ENCODE measurements around the gene AXL. TPM values are rescaled to one million over a fixed set of nuclear protein-coding genes. Genes with fewer than 3 reads are reported as not detected.

The AXL gene
- total RNA-seq, 2 donors from 2014 or later, result 138 to 157 TPM

DNA sequence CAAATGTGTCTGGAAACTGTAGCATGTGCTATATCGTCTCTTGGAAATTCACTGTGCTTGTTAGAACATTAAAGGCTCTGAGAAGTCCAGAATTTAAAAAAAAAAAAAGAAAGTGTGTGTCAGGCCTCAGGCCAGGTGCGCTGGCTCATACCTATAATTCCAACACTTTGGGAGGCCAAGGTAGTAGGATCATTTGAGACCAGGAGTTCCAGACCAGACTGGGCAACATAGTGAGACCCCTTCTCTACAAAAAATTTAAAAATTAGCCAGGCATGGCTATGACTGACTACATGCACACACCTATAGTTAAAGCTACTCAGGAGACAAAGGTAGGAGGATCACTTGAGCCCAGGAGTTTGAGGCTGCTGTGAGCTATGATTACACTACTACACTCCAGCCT lies 50.0 kb downstream of the AXL start:
- ATAC-seq (ENCODE audit: insufficient number of reproducible peaks, low FRiP score, low read depth) (no peak), DNase-seq (ENCODE audit: low spot score) (no peak)
- Histone ChIP-seq H3K9me3 (no peaks in the 10 kb centered on the region), H3K36me3 (peaks cover 57% of the 10 kb centered on the region), H3K4me3 (no peak overlapping the region), H3K27ac (no peak overlapping the region), H3K27me3 (replicated peaks; ENCODE audit: insufficient read depth) (no peaks in the 10 kb centered on the region), H3K4me1 (ENCODE audit: control insufficient read depth in 1 of 2, low read depth in 2 of 2) (peaks cover 18 to 24% of the 10 kb centered on the region in 2 donors)
- TF ChIP-seq, protein P1, sequence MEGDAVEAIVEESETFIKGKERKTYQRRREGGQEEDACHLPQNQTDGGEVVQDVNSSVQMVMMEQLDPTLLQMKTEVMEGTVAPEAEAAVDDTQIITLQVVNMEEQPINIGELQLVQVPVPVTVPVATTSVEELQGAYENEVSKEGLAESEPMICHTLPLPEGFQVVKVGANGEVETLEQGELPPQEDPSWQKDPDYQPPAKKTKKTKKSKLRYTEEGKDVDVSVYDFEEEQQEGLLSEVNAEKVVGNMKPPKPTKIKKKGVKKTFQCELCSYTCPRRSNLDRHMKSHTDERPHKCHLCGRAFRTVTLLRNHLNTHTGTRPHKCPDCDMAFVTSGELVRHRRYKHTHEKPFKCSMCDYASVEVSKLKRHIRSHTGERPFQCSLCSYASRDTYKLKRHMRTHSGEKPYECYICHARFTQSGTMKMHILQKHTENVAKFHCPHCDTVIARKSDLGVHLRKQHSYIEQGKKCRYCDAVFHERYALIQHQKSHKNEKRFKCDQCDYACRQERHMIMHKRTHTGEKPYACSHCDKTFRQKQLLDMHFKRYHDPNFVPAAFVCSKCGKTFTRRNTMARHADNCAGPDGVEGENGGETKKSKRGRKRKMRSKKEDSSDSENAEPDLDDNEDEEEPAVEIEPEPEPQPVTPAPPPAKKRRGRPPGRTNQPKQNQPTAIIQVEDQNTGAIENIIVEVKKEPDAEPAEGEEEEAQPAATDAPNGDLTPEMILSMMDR (IDR thresholded peaks at IDR 0.05), result no peak

DNA sequence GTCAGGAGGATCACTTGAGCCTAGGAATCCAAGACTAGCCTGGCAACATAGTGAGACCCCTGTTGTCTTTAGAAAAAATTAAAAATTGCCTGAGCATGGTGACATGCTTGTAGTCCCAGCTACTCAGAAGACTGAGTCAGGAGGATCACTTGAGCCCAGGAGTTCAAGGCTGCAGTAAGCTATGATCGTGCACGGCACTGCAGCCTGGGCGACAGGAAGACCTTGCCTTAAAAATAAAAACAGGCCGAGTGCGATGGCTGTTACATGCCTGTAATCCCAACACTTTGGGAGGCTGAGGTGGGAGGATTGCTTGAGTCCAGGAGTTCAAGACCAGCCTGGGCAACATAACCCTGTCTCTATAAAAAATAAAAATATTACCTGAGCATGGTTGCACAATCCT lies 50.5 kb downstream of the AXL start:
- peaks cover 18 to 24% of the 10 kb centered on the region in 2 donors for H3K4me1 ChIP-seq (ENCODE audit: control insufficient read depth in 1 of 2, low read depth in 2 of 2)
- DNase-seq (ENCODE audit: low spot score) (no peak), ATAC-seq (ENCODE audit: insufficient number of reproducible peaks, low FRiP score, low read depth) (no peak)
- H3K9me3 ChIP-seq, result no peaks in the 10 kb centered on the region
- peaks cover 62% of the 10 kb centered on the region for H3K36me3 ChIP-seq
- no peaks in the 10 kb centered on the region for H3K27me3 ChIP-seq (replicated peaks; ENCODE audit: insufficient read depth)
- H3K27ac ChIP-seq, result no peak overlapping the region
- H3K4me3 ChIP-seq, result no peak overlapping the region
- TF ChIP-seq, protein P1 (IDR thresholded peaks at IDR 0.05), result no peak

DNA sequence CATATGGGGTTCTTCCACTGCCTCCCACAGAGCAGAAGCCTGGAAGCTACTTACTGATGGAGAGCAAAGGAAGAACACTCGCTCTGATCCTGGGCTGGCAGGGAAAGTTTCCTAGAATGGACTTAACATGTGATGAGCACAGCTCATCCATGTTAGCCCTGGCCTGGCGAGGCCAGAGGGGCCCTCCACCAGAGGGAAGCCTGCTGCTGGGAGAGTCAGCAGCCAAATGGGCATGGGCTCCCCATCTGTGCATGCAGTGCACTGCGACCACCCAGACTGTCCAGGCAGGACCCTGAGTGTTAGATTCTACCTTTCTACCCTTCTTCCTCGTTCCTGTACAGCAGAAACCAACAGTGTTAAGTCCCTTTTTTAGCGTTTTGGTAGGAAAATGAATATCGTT lies 54.1 kb downstream of the AXL start:
- ATAC-seq (ENCODE audit: insufficient number of reproducible peaks, low FRiP score, low read depth), result no peak
- DNase-seq (ENCODE audit: low spot score), result no peak

DNA sequence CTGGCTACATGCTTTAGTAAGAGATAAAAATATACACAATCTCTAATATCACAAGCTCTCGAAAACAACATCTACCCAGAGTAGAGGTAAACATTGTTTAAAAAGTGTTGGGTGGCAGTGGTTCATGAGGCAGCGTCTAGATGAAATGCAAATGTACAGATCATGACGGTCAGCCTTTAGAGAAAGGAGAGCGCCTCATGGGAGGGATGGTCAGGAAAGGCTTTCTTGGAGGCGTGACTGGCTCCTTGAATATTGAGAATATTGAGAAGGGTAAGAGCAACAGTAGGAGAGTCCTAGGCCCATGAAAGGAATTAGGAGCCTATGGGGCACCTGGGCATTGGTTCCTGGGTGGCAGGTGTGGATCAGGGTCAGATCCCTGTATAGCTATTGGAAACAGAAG lies 55.8 kb downstream of the AXL start:
- Histone ChIP-seq H3K27me3 (replicated peaks; ENCODE audit: insufficient read depth) (no peaks in the 10 kb centered on the region), H3K9me3 (no peaks in the 10 kb centered on the region), H3K27ac (no peak overlapping the region), H3K36me3 (peaks cover 91% of the 10 kb centered on the region), H3K4me1 (ENCODE audit: control insufficient read depth in 1 of 2, low read depth in 2 of 2) (no peaks in the 10 kb centered on the region), H3K4me3 (no peak overlapping the region)
- TF ChIP-seq, protein P1 (IDR thresholded peaks at IDR 0.05), result no peak
- no peak for ATAC-seq (ENCODE audit: insufficient number of reproducible peaks, low FRiP score, low read depth)
- no peak for DNase-seq (ENCODE audit: low spot score)

More for the DNA sequence above, 54.1 kb downstream of the AXL start:
- Histone ChIP-seq H3K27me3 (replicated peaks; ENCODE audit: insufficient read depth) (no peaks in the 10 kb centered on the region), H3K4me3 (no peak overlapping the region), H3K4me1 (ENCODE audit: control insufficient read depth in 1 of 2, low read depth in 2 of 2) (no peaks in the 10 kb centered on the region), H3K9me3 (no peaks in the 10 kb centered on the region), H3K36me3 (peaks cover 94% of the 10 kb centered on the region), H3K27ac (no peak overlapping the region)
- TF ChIP-seq, protein P1 (IDR thresholded peaks at IDR 0.05), result no peak

DNA sequence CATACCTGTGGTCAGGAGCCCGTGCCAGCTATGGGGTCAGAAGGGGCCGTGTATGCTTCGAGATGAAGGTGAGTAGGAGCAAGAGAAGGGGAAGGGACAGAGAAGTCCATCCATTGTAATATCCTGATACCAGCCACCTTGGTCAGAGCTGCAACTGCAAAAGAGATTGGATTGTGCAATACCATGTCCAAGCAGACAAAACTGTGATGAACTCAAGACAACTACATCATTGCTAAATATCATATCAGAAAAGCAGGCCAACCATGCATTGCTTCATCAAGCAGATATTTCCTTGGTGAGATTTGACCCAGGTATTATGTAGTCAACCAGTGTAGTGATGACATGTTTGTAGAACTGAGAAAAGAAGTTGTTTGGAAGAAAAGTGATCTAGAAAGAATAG lies 57.2 kb downstream of the AXL start:
- Histone ChIP-seq H3K27ac (no peak overlapping the region), H3K9me3 (no peaks in the 10 kb centered on the region), H3K36me3 (peaks cover 94% of the 10 kb centered on the region), H3K4me1 (ENCODE audit: control insufficient read depth in 1 of 2, low read depth in 2 of 2) (no peaks in the 10 kb centered on the region), H3K27me3 (replicated peaks; ENCODE audit: insufficient read depth) (no peaks in the 10 kb centered on the region), H3K4me3 (no peak overlapping the region)
- no peak for ATAC-seq (ENCODE audit: insufficient number of reproducible peaks, low FRiP score, low read depth)
- DNase-seq (ENCODE audit: low spot score), result no peak
- TF ChIP-seq, protein P1 (IDR thresholded peaks at IDR 0.05), result no peak
